Measurements from ENCODE around the gene CADPS. TPM values are rescaled to one million over a fixed set of nuclear protein-coding genes. Genes with fewer than 3 reads are reported as not detected.

The CADPS gene
- total RNA-seq, 1 experiment from 2014 or later: not detected

- Histone ChIP-seq H3K4me1 (ENCODE audit: control insufficient read depth, insufficient read depth, low read length) (no peaks in the 10 kb centered on the region), H3K4me3 (ENCODE audit: low read depth in 2 of 2, low read length in 2 of 2) (no peak overlapping the region), H3K27ac (ENCODE audit: low read length) (no peak overlapping the region), H3K36me3 (ENCODE audit: control insufficient read depth, insufficient read depth, low read length) (no peaks in the 10 kb centered on the region), H3K27me3 (ENCODE audit: control insufficient read depth, insufficient read depth, low read length) (no peaks in the 10 kb centered on the region), H3K9me3 (ENCODE audit: control insufficient read depth, insufficient read depth, low read depth, low read length) (no peaks in the 10 kb centered on the region)
- BruUV-seq (replicated peaks): no TSS peak
- no peak for ATAC-seq
- ChIA-PET POLR2A (no interaction called here), CTCF (no interaction called here)
- DNase-seq (ENCODE audit: low read depth, low spot score): no peak
- in situ Hi-C loops (cut with HindIII; ENCODE audit: low pct_unique_long_range_greater_than_20kb, low sequenced_read_pairs) (no loop called here), intact Hi-C loops (cut with micrococcal nuclease; ENCODE audit: unreplicated experiment) (no loop called here)
- TF ChIP-seq CTCF (IDR thresholded peaks at IDR 0.05) (no peak), SIN3A (IDR thresholded peaks at IDR 0.05; ENCODE audit: borderline replicate concordance, insufficient read depth, low read depth, low read length) (no peak), TCF7L2 (IDR thresholded peaks at IDR 0.05; ENCODE audit: low read depth, low read length) (no peak), POLR2AphosphoS5 (IDR thresholded peaks at IDR 0.05; ENCODE audit: low read depth, low read length) (no peak), REST (IDR thresholded peaks at IDR 0.05; ENCODE audit: insufficient read depth in 1 of 2, low read depth in 2 of 2, low read length in 1 of 2) (no peak)
Measured at GRCh38 chr3:62859203-62859791, 15.9 kb downstream of the CADPS start.

GRCh38 chr3:62845996-62846395 is 29.2 kb downstream of the CADPS start:
- Histone ChIP-seq H3K4me1 (ENCODE audit: control insufficient read depth, insufficient read depth, low read length) (no peaks in the 10 kb centered on the region), H3K27me3 (ENCODE audit: control insufficient read depth, insufficient read depth, low read length) (no peaks in the 10 kb centered on the region), H3K27ac (ENCODE audit: low read length) (no peak overlapping the region), H3K9me3 (ENCODE audit: control insufficient read depth, insufficient read depth, low read depth, low read length) (no peaks in the 10 kb centered on the region), H3K4me3 (ENCODE audit: low read depth in 2 of 2, low read length in 2 of 2) (no peak overlapping the region), H3K36me3 (ENCODE audit: control insufficient read depth, insufficient read depth, low read length) (no peaks in the 10 kb centered on the region)
- no peak for ATAC-seq
- POLR2A ChIA-PET: no interaction called here
- no TSS peak for BruUV-seq (replicated peaks)
- intact Hi-C loops (cut with micrococcal nuclease; ENCODE audit: unreplicated experiment) (no loop called here), in situ Hi-C loops (cut with HindIII; ENCODE audit: low pct_unique_long_range_greater_than_20kb, low sequenced_read_pairs) (no loop called here)
- CTCF ChIA-PET: no interaction called here
- TF ChIP-seq REST (IDR thresholded peaks at IDR 0.05; ENCODE audit: insufficient read depth in 1 of 2, low read depth in 2 of 2, low read length in 1 of 2) (no peak), SIN3A (IDR thresholded peaks at IDR 0.05; ENCODE audit: borderline replicate concordance, insufficient read depth, low read depth, low read length) (no peak), CTCF (IDR thresholded peaks at IDR 0.05) (no peak), TCF7L2 (IDR thresholded peaks at IDR 0.05; ENCODE audit: low read depth, low read length) (no peak), POLR2AphosphoS5 (IDR thresholded peaks at IDR 0.05; ENCODE audit: low read depth, low read length) (no peak)
- DNase-seq (ENCODE audit: low read depth, low spot score): no peak
